ENCODE measurements around the gene HADH. TPM values are rescaled to one million over a fixed set of nuclear protein-coding genes. Genes with fewer than 3 reads are reported as not detected.
"Not testable (repeated sequence)": the region's sequence is repeated elsewhere in the genome, so short reads cannot be mapped to it uniquely, and the experiment has no call there.

HADH gene
- total RNA-seq, 1 donor from 2014 or later = 30.9 TPM

- TF ChIP-seq CTCF (IDR thresholded peaks at IDR 0.05) (no peak), POLR2AphosphoS5 (IDR thresholded peaks at IDR 0.05; ENCODE audit: insufficient read depth in 1 of 2, low read depth in 1 of 2) (no peak), POLR2A (IDR thresholded peaks at IDR 0.05) (no peak)
- no peak for DNase-seq (ENCODE audit: extremely low spot score in 2 of 2)
- no peak overlapping the region for H3K27ac ChIP-seq
- H3K9me3 ChIP-seq = no peaks in the 10 kb centered on the region
- H3K4me3 ChIP-seq = no peak overlapping the region
- no peaks in the 10 kb centered on the region for H3K27me3 ChIP-seq
- H3K36me3 ChIP-seq = no peaks in the 10 kb centered on the region
- peaks cover 4% of the 10 kb centered on the region for H3K4me1 ChIP-seq
- intact Hi-C loops (cut with DNase I) = no loop called here
These were observed 59.3 kb downstream of the HADH start for GRCh38 chr4:108048997-108049396.

- intact Hi-C loops (cut with DNase I) = no loop called here
- Histone ChIP-seq H3K9me3 (no peaks in the 10 kb centered on the region), H3K4me1 (peaks cover 4% of the 10 kb centered on the region), H3K36me3 (no peaks in the 10 kb centered on the region), H3K27me3 (no peaks in the 10 kb centered on the region), H3K27ac (no peak overlapping the region), H3K4me3 (no peak overlapping the region)
- TF ChIP-seq POLR2AphosphoS5 (IDR thresholded peaks at IDR 0.05; ENCODE audit: insufficient read depth in 1 of 2, low read depth in 1 of 2) (no peak), POLR2A (IDR thresholded peaks at IDR 0.05) (no peak), CTCF (IDR thresholded peaks at IDR 0.05) (no peak)
- DNase-seq (ENCODE audit: extremely low spot score in 2 of 2) = no peak
These were observed 59.7 kb downstream of the HADH start for GRCh38 chr4:108049406-108049805.

- not testable (repeated sequence) for DNase-seq (ENCODE audit: extremely low spot score in 2 of 2)
These were observed 60.8 kb downstream of the HADH start for GRCh38 chr4:108050166-108051111.

GRCh38 chr4:108051343-108051742, 61.7 kb downstream of the HADH start:
- Histone ChIP-seq H3K4me3 (no peak overlapping the region), H3K36me3 (no peaks in the 10 kb centered on the region), H3K4me1 (peaks cover 4% of the 10 kb centered on the region), H3K27me3 (no peaks in the 10 kb centered on the region), H3K9me3 (no peaks in the 10 kb centered on the region), H3K27ac (no peak overlapping the region)
- no peak for DNase-seq (ENCODE audit: extremely low spot score in 2 of 2)
- TF ChIP-seq POLR2A (IDR thresholded peaks at IDR 0.05) (no peak), POLR2AphosphoS5 (IDR thresholded peaks at IDR 0.05; ENCODE audit: insufficient read depth in 1 of 2, low read depth in 1 of 2) (no peak), CTCF (IDR thresholded peaks at IDR 0.05) (no peak)
- intact Hi-C loops (cut with DNase I) = no loop called here

More at GRCh38 chr4:108050166-108051111, 60.8 kb downstream of the HADH start:
- H3K36me3 ChIP-seq; H3K4me1 ChIP-seq; H3K27me3 ChIP-seq; H3K27ac ChIP-seq; intact Hi-C loops (cut with DNase I); H3K4me3 ChIP-seq; H3K9me3 ChIP-seq: not testable (repeated sequence)

GRCh38 chr4:108052558-108053120, 63.0 kb downstream of the HADH start:
- H3K4me3 ChIP-seq = no peak overlapping the region
- no peaks in the 10 kb centered on the region for H3K9me3 ChIP-seq
- H3K27ac ChIP-seq = no peak overlapping the region
- H3K27me3 ChIP-seq = no peaks in the 10 kb centered on the region
- no peaks in the 10 kb centered on the region for H3K36me3 ChIP-seq
- peaks cover 3% of the 10 kb centered on the region for H3K4me1 ChIP-seq
- intact Hi-C loops (cut with DNase I) = no loop called here
- no peak for DNase-seq (ENCODE audit: extremely low spot score in 2 of 2)
- TF ChIP-seq POLR2AphosphoS5 (IDR thresholded peaks at IDR 0.05; ENCODE audit: insufficient read depth in 1 of 2, low read depth in 1 of 2) = no peak
- TF ChIP-seq CTCF (IDR thresholded peaks at IDR 0.05) = no peak
- no peak for TF ChIP-seq POLR2A (IDR thresholded peaks at IDR 0.05)

Measured in vagina (tissue), 2 donors.